Glutamatergic neuron (in vitro differentiated cells): ENCODE results near the gene OLFM1. TPM values are rescaled to one million over a fixed set of nuclear protein-coding genes. Genes with fewer than 3 reads are reported as not detected.

ENCODE experiments used
- DNase-seq: peaks from one replicate; pipeline ENCODE4 v3.0.0; 2022
- H3K27ac Mint-ChIP-seq: one replicate; pipeline ENCODE4 v1.8.0; 2020; ENCODE audit warnings: mild to moderate bottlenecking, mixed read lengths, inconsistent platforms; ENCODE audit not compliant: unreplicated experiment
- H3K27me3 Mint-ChIP-seq: one replicate; pipeline ENCODE4 v1.8.0; 2020; ENCODE audit warnings: mild to moderate bottlenecking, moderate library complexity, mixed read lengths, inconsistent platforms; ENCODE audit not compliant: unreplicated experiment
- H3K36me3 Mint-ChIP-seq: one replicate; pipeline ENCODE4 v1.8.0; 2020; ENCODE audit warnings: mild to moderate bottlenecking, mixed read lengths, inconsistent platforms; ENCODE audit not compliant: unreplicated experiment
- H3K4me1 Mint-ChIP-seq: one replicate; pipeline ENCODE4 v1.8.0; 2020; ENCODE audit warnings: mild to moderate bottlenecking, low read depth, mixed read lengths, inconsistent platforms; ENCODE audit not compliant: unreplicated experiment
- H3K4me3 Mint-ChIP-seq: one replicate; pipeline ENCODE4 v1.8.0; 2020; ENCODE audit warnings: mild to moderate bottlenecking, mixed read lengths, inconsistent platforms; ENCODE audit not compliant: unreplicated experiment
- H3K9me3 Mint-ChIP-seq: one replicate; pipeline ENCODE4 v1.8.0; 2020; ENCODE audit warnings: mild to moderate bottlenecking, moderate library complexity, mixed read lengths, inconsistent platforms; ENCODE audit not compliant: unreplicated experiment
- total RNA-seq: library from RNA; stranded (reverse); fragmentation: NEBNext Ultra II Directional; extraction: Animal tissue kit (Norgen Biotek cat#: 25700); gene quantifications from one replicate; pipeline ENCODE4 v1.2.1, GENCODE V29; 2021; ENCODE audit not compliant: unreplicated experiment
- TF ChIP-seq, protein P1 (sequence below): fragments of 200-600 bp; sonication (generic); IDR thresholded peaks from one replicate; pipeline ENCODE4 v1.5.0; 2021; ENCODE audit not compliant: partially characterized antibody, unreplicated experiment

OLFM1 gene
- total RNA-seq, 1 donor from 2014 or later, result 387 TPM

DNA sequence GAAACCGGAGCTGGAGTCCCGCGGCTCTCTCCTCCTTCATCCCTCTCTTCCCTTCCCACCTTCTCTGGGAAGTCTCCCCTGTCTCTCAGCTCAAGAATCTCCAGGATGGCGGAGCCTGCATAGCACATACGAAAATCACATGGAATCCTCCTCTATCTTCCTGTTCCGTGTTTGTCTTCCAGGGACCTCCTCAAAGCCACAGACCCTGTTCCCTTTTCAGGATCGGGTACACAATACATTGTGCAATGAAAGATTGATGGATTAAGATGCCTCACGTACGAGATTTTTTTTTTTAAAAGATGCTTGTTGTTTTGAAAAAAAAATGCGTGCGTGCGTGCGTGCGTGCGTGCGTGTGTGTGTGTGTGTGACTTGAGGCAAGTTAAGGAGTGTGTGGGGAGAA, 46.6 kb upstream of the OLFM1 start:
- peaks cover 4% of the 10 kb centered on the region for H3K27me3 Mint-ChIP-seq
- peaks cover 6% of the 10 kb centered on the region for H3K9me3 Mint-ChIP-seq
- H3K36me3 Mint-ChIP-seq, result peaks cover 5% of the 10 kb centered on the region
- no peak for DNase-seq
- H3K4me3 Mint-ChIP-seq, result no peak overlapping the region
- H3K27ac Mint-ChIP-seq, result no peak overlapping the region
- TF ChIP-seq, protein P1, sequence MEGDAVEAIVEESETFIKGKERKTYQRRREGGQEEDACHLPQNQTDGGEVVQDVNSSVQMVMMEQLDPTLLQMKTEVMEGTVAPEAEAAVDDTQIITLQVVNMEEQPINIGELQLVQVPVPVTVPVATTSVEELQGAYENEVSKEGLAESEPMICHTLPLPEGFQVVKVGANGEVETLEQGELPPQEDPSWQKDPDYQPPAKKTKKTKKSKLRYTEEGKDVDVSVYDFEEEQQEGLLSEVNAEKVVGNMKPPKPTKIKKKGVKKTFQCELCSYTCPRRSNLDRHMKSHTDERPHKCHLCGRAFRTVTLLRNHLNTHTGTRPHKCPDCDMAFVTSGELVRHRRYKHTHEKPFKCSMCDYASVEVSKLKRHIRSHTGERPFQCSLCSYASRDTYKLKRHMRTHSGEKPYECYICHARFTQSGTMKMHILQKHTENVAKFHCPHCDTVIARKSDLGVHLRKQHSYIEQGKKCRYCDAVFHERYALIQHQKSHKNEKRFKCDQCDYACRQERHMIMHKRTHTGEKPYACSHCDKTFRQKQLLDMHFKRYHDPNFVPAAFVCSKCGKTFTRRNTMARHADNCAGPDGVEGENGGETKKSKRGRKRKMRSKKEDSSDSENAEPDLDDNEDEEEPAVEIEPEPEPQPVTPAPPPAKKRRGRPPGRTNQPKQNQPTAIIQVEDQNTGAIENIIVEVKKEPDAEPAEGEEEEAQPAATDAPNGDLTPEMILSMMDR, result no peak
- peaks cover 12% of the 10 kb centered on the region for H3K4me1 Mint-ChIP-seq

GRCh38 chr9:135043345-135043744, 44.1 kb upstream of the OLFM1 start:
- Mint-ChIP-seq H3K27ac (no peak overlapping the region), H3K4me1 (peaks cover 18% of the 10 kb centered on the region), H3K27me3 (peaks cover 8% of the 10 kb centered on the region), H3K9me3 (peaks cover 6% of the 10 kb centered on the region), H3K4me3 (no peak overlapping the region), H3K36me3 (peaks cover 2% of the 10 kb centered on the region)
- peak; percentile 1 for DNase-seq
- TF ChIP-seq, protein P1, result no peak

DNA sequence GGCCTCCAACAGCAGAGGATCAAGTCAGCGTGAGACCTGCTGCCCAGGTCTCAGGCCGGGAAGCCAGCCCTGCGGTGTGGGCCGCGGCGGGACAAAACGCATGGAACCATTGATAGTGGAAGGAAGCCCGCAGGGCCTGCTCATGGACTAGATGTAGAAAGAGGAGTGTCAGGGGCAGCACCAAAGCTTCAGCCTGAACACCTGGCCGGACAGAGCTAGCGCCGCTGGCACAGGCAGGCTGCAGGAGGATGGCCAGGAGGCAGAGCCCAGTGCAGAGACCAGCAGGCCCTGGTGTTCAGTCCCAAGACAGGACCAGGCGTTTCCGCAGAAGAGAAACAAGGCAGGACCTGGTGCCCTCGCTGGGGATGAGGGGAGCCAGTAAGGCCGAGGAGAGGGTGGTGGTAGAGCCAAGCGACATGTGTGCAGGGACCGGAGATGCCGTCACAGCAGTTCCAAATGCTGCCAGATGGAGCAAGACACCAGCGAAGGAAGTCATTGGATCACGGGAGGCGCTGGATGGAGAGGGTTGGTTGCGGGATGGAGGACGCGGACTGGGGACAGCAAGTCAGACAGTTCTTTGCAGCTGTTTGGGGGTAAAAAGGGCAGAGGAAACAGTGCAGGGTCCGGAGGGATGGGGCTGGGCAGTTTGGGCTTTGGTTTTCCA, 42.1 kb upstream of the OLFM1 start:
- peaks cover 6% of the 10 kb centered on the region for H3K9me3 Mint-ChIP-seq
- H3K27me3 Mint-ChIP-seq, result peaks cover 10% of the 10 kb centered on the region
- H3K4me3 Mint-ChIP-seq, result peak overlapping the region; percentile 32
- no peak for DNase-seq
- H3K36me3 Mint-ChIP-seq, result no peaks in the 10 kb centered on the region
- H3K27ac Mint-ChIP-seq, result peak overlapping the region; percentile 24
- H3K4me1 Mint-ChIP-seq, result peaks cover 31% of the 10 kb centered on the region
- TF ChIP-seq, protein P1, result no peak

DNA sequence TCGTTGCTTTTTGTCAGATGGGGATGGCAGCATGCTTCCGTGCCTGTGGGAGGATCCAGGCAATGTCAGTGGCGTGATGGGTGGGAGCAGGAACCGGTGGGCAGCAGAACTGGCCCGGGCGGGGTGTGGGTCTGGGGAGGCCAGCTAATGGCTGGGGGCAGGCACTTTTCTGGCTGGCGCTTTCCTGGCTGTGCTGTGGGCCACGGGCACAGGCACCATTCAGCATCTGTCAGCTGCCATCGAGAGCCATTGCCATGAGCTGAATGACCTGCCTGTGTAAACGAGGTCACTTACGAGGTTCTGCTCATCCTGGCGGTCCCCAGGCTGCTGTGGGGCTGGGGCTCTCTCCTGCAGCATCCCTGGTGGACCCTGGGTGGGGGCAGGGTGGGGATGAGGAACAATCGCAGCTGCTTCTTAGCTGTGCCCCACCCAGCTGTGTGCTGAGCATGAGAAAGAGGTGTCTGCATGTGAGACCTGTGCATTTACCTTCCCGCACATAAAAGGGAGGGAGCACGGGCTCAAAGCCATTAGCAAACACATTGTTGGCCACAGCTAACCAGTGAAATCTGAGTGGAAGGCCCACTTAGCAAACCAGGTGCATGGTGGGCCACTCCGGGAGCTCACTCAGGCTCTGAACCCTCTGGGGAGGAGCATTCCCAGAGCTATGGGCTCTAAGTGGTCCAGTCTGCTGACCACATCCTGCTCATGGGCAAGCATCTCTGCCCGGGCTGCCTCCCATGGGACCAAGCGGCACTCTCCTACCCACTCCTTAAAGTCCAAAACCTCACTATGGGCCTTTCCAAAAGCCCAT, 41.3 kb upstream of the OLFM1 start:
- DNase-seq, result no peak
- no peak overlapping the region for H3K27ac Mint-ChIP-seq
- peaks cover 10% of the 10 kb centered on the region for H3K27me3 Mint-ChIP-seq
- H3K36me3 Mint-ChIP-seq, result no peaks in the 10 kb centered on the region
- no peak overlapping the region for H3K4me3 Mint-ChIP-seq
- peaks cover 6% of the 10 kb centered on the region for H3K9me3 Mint-ChIP-seq
- TF ChIP-seq, protein P1, result no peak
- H3K4me1 Mint-ChIP-seq, result peaks cover 33% of the 10 kb centered on the region
